A549 (cell line): Measurements from ENCODE around the gene FHAD1. TPM values are rescaled to one million over a fixed set of nuclear protein-coding genes. Genes with fewer than 3 reads are reported as not detected.
A peak's percentile ranks its signal among the peaks of the same experiment; 100 is the strongest.

Source experiments
- ATAC-seq, 2 experiments: fragments of 200-7000 bp in 1 of 2; fragments of >200 bp in 1 of 2; cut with Nextera tagmentation in 1 of 2; cut with Tn5 transposase in 1 of 2; 3 replicates each; pipeline versions ENCODE4 v1.8.0 to v1.9.1; 2018 to 2020; ENCODE audit warnings: mild to moderate bottlenecking in 1 of 2, moderate library complexity in 1 of 2
- CTCF ChIA-PET: fragments of 300-600 bp; sonication (Branson Sonifier 250); formaldehyde crosslinking; extraction: SDS; loops from one replicate; lab custom pipeline; 2021; ENCODE audit warnings: antibody characterized with exemption, inconsistent platforms; lab: Yijun Ruan, JAX
- POLR2A ChIA-PET: fragments of 350-600 bp; formaldehyde crosslinking; extraction: SDS; loops from one replicate; lab custom pipeline; 2021; ENCODE audit warnings: antibody characterized with exemption, inconsistent platforms; lab: Yijun Ruan, JAX
- DNase-seq, 2 experiments: peaks; one replicate each; pipeline versions ENCODE4 v3.0.0 to v3.0.0-alpha.2; 2011 to 2016; ENCODE audit warnings: low read depth in 1 of 2, low spot score in 1 of 2
- FAIRE-seq: peaks from 2 replicates; lab custom pipeline; 2011; peaks lifted over from hg19 to GRCh38; lab: Jason Lieb, UNC
- H3K27ac ChIP-seq, 2 experiments: fragments of >200 bp; sonication (Bioruptor Twin); formaldehyde crosslinking; 3 replicates each; pipeline ENCODE4 v1.5.1; 2016 to 2017
- H3K4me1 ChIP-seq: fragments of >200 bp; sonication (Bioruptor Twin); formaldehyde crosslinking; 3 replicates; pipeline ENCODE4 v1.6.1; 2016
- H3K4me2 ChIP-seq: fragments of >200 bp; sonication (Bioruptor Twin); formaldehyde crosslinking; 3 replicates; pipeline ENCODE4 v1.6.1; 2016
- H3K4me3 ChIP-seq: fragments of >200 bp; sonication (Bioruptor Twin); formaldehyde crosslinking; 3 replicates; pipeline ENCODE4 v1.5.1; 2016
- H3K9me3 ChIP-seq: fragments of >200 bp; sonication (Bioruptor Twin); formaldehyde crosslinking; 3 replicates; pipeline ENCODE4 v1.6.1; 2016
- CBX2 ChIP-seq: fragments of 200-600 bp; sonication (generic); IDR thresholded peaks from 2 replicates; pipeline ENCODE4 v1.6.1; 2016; ENCODE audit warnings: low read depth, mild to moderate bottlenecking, borderline replicate concordance
- CEBPB ChIP-seq, 2 experiments: fragments of >200 bp in 1 of 2; sonication (Bioruptor Twin) in 1 of 2; formaldehyde crosslinking in 1 of 2; IDR thresholded peaks; 2 replicates each; pipeline ENCODE4 v1.6.1; 2012 to 2016
- CHD4 ChIP-seq: fragments of 200-600 bp; sonication (generic); IDR thresholded peaks from 2 replicates; pipeline ENCODE4 v1.6.1; 2016; ENCODE audit warnings: antibody characterized with exemption, mild to moderate bottlenecking, borderline replicate concordance
- EHF ChIP-seq: fragments of 250-450 bp; sonication (Bioruptor Pico); IDR thresholded peaks from 2 replicates; pipeline ENCODE4 v1.5.0; 2020; ENCODE audit warnings: mild to moderate bottlenecking
- EHMT2 ChIP-seq: fragments of 200-600 bp; sonication (generic); IDR thresholded peaks from 2 replicates; pipeline ENCODE4 v1.6.1; 2016; ENCODE audit warnings: antibody characterized with exemption, low read depth, mild to moderate bottlenecking, moderate library complexity
- FOSB ChIP-seq: fragments of 250-450 bp; sonication (Bioruptor Pico); IDR thresholded peaks from 2 replicates; pipeline ENCODE4 v1.5.0; 2020; ENCODE audit warnings: mild to moderate bottlenecking, moderate library complexity
- HDAC2 ChIP-seq: fragments of 200-600 bp; sonication (generic); IDR thresholded peaks from 2 replicates; pipeline ENCODE4 v1.6.1; 2016
- HES2 ChIP-seq: fragments of >200 bp; sonication (Bioruptor Twin); formaldehyde crosslinking; IDR thresholded peaks from 2 replicates; pipeline ENCODE4 v1.6.1; 2016
- HOXA7 ChIP-seq: fragments of 250-450 bp; sonication (Bioruptor Pico); IDR thresholded peaks from 2 replicates; pipeline ENCODE4 v1.5.0; 2020; ENCODE audit warnings: mild to moderate bottlenecking, moderate library complexity
- HOXB5 ChIP-seq: fragments of 250-450 bp; sonication (Bioruptor Pico); IDR thresholded peaks from 2 replicates; pipeline ENCODE4 v1.5.0; 2020; ENCODE audit warnings: mild to moderate bottlenecking, moderate library complexity
- KDM1A ChIP-seq: fragments of 200-600 bp; sonication (generic); IDR thresholded peaks from 2 replicates; pipeline ENCODE4 v1.6.1; 2016; ENCODE audit warnings: low read depth, mild to moderate bottlenecking
- MAX ChIP-seq: IDR thresholded peaks from 2 replicates; pipeline ENCODE4 v1.6.1; 2012
- MAZ ChIP-seq: fragments of 150-350 bp; IDR thresholded peaks from 2 replicates; pipeline ENCODE4 v1.6.1; 2014; ENCODE audit warnings: antibody characterized with exemption, low read depth, low read length, borderline replicate concordance
- RARB ChIP-seq: fragments of 250-450 bp; sonication (Bioruptor Pico); IDR thresholded peaks from 2 replicates; pipeline ENCODE4 v1.8.0; 2021; ENCODE audit warnings: mild to moderate bottlenecking, moderate library complexity
- REST ChIP-seq: fragments of 200-600 bp; sonication (generic); IDR thresholded peaks from 2 replicates; pipeline ENCODE4 v1.6.1; 2016; ENCODE audit warnings: antibody characterized with exemption, mild to moderate bottlenecking, moderate library complexity
- RFX5 ChIP-seq: fragments of 450-650 bp; IDR thresholded peaks from 2 replicates; pipeline ENCODE4 v1.7.1; 2014; ENCODE audit warnings: antibody characterized with exemption, mild to moderate bottlenecking, moderate library complexity
- SREBF2 ChIP-seq: fragments of 450-650 bp; IDR thresholded peaks from 2 replicates; pipeline ENCODE4 v1.6.1; 2014; ENCODE audit warnings: mild to moderate bottlenecking, moderate library complexity
- USF2 ChIP-seq: fragments of 450-650 bp; IDR thresholded peaks from 2 replicates; pipeline ENCODE4 v1.6.1; 2014; ENCODE audit warnings: antibody characterized with exemption
- ZC3H11A ChIP-seq: fragments of 450-650 bp; IDR thresholded peaks from 2 replicates; pipeline ENCODE4 v1.6.1; 2014; ENCODE audit warnings: antibody characterized with exemption, mild to moderate bottlenecking
- ZFP36 ChIP-seq: fragments of 450-650 bp; IDR thresholded peaks from 2 replicates; pipeline ENCODE4 v1.6.1; 2014; ENCODE audit warnings: borderline replicate concordance; ENCODE audit not compliant: partially characterized antibody
- ZNF302 ChIP-seq: fragments of 250-450 bp; sonication (Bioruptor Pico); IDR thresholded peaks from 2 replicates; pipeline ENCODE4 v1.9.0; 2021; ENCODE audit warnings: inconsistent platforms, mild to moderate bottlenecking, moderate library complexity
- WGBS: methylation state at CpG from one replicate; pipeline ENCODE4 v1.1.6; 2017; ENCODE audit errors: missing lambda C conversion rate; 5-methylcytosine and 5-hydroxymethylcytosine counted together
- polyA plus RNA-seq, 4 experiments: library from polyadenylated mRNA; depleted of rRNA in 3 of 4; stranded (reverse); fragments of >200 nt; fragmentation: RNase III in 1 of 4; extraction: RNeasy Plus Mini Kit Qiagen cat#74134 plus additional on column Dnase treatment in 1 of 4; gene quantifications; 2 replicates in 3 of 4; 3 replicates in 1 of 4; pipeline ENCODE4 v1.2.3, GENCODE V29; 2011 to 2017
- TF ChIP-seq, protein P1 (sequence below): fragments of 150-350 bp; IDR thresholded peaks from 2 replicates; pipeline ENCODE4 v1.6.1; 2014; ENCODE audit warnings: low read depth, mild to moderate bottlenecking, low read length

The FHAD1 gene
- polyA plus RNA-seq, 2 of the 4 experiments (the other 2 are of a cell fraction) = 0.31 to 0.32 TPM

DNA sequence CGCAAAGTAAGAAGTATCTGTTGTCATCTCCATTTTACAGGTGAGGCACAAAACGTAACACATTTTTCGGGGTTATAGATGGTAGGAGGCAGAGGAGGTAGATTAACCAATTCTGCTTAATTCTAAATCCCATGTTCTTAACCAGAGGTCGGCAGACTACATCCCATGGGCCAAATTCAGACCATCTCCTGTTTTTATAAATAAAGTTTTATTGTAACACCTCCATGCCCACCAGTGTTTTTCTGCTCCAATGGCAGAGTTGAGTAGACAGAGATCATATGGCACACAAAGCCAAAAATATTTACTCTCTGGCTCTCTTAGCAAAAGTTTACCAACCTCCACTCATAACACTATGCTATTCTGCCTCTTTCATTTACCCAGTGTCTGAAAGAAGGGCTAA is 30.9 kb downstream of the FHAD1 start:
- ATAC-seq (no peak), DNase-seq (no peak), FAIRE-seq (no peak)
- H3K27ac ChIP-seq = no peak overlapping the region
- ChIA-PET CTCF (interaction anchor here (1.2 to 9.6 kb wide), 2 partner anchors 26 to 125 kb away, joined by 4 to 133 read pairs; partner anchors contain the start of gene TMEM51), POLR2A (no interaction called here)
- peaks cover 14% of the 10 kb centered on the region for H3K4me1 ChIP-seq
- H3K9me3 ChIP-seq = no peaks in the 10 kb centered on the region
- no peak overlapping the region for H3K4me2 ChIP-seq
- TF ChIP-seq HDAC2 (no peak), HES2 (no peak), ZNF302 (CRISPR knock-in tag) (no peak), EHF (CRISPR knock-in tag) (no peak)
- no peak overlapping the region for H3K4me3 ChIP-seq
- WGBS = 86% methylated on average over 4 of the region's 4 CpGs

DNA sequence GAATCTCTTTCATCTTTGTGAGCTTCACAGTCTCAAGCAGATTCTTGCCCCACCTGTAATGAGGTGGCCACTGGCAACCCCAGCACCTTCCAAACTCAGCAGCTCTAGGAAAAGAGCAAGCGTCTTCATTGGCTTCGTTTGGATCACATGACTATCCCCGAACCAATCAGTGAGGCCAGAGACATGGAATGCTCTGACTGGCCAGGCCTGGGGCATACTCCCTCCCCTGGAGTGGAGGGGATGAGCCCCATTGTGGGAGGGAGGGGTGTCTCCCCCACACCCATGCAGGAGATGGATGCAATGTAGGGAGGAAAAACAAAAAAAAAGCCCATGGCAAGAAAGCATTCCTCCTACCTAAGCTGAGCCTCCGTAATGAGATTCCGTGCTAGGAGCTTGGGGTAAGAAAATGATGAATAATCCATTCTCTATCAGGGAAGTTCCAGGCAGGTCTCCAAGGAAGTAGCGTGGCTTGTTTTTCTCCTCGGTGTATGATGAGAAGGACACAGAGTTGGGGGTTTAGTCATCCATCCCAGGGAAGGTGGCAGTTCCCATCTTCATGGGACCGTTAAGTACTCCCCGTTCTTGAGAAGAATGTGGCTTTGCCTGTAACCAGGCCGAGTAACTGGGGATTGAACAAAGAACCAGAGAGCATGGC is 32.7 kb downstream of the FHAD1 start:
- ATAC-seq = 0 out of 6 replicates have a peak, but pooled peaks of 1 of the 2 experiments have one; percentile 14
- Histone ChIP-seq H3K4me2 (no peak overlapping the region), H3K9me3 (no peaks in the 10 kb centered on the region), H3K27ac (peak overlapping the region; percentile 21 to 55; a peak in 3 of 6 replicates), H3K4me1 (peaks cover 30% of the 10 kb centered on the region), H3K4me3 (no peak overlapping the region)
- TF ChIP-seq ZC3H11A (no peak), USF2 (peak; percentile 29; the same call in 1 of the 2 replicates), ZFP36 (no peak)
- FAIRE-seq = no peak
- ChIA-PET POLR2A (no interaction called here), CTCF (interaction anchor here (0.8 to 6.5 kb wide), 6 partner anchors 7 to 1614 kb away, joined by 3 to 47 read pairs (median 4); no protein-coding TSS in a partner anchor)
- DNase-seq = peak in 1 of 2 experiments; percentile 28
- 88% methylated on average over 10 of the region's 10 CpGs for WGBS

DNA sequence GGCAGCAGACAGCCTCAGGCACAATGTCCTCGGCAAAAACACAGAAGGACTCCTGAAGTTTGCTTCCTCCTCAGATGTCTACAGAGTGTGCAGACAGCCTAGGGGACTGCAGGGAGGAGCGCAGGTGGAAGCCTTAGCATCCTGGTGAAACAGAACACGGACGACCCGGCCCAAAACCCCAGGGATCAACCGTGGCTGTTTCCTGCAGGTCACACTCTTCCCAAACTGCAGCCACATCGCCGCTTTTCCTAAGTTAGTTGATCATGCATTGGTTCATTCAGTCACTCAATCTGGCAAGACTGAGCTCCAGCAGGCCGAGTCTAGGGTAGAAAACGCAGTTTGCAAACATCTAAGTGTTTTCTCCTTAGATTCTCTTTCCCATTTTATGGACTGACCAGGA is 33.4 kb downstream of the FHAD1 start:
- WGBS = 83% methylated on average over 10 of the region's 10 CpGs

GRCh38 chr1:15282038-15282437 is 35.0 kb downstream of the FHAD1 start:
- peak overlapping the region; percentile 31 to 69; a peak in 3 of 6 replicates for H3K27ac ChIP-seq
- no peaks in the 10 kb centered on the region for H3K9me3 ChIP-seq
- DNase-seq (no peak), ATAC-seq (no peak), FAIRE-seq (no peak)
- H3K4me2 ChIP-seq = 0 out of 3 replicates have a peak overlapping the region, but pooled peaks have one; percentile 60
- ChIA-PET POLR2A (no interaction called here), CTCF (interaction anchor here (0.6 to 6.5 kb wide), 4 partner anchors 9 to 153 kb away, joined by 3 to 47 read pairs (median 3); no protein-coding TSS in a partner anchor)
- 79% methylated on average over 2 of the region's 2 CpGs for WGBS
- H3K4me1 ChIP-seq = peaks cover 37% of the 10 kb centered on the region
- H3K4me3 ChIP-seq = no peak overlapping the region
- TF ChIP-seq CBX2 = no peak
- TF ChIP-seq SREBF2 = no peak
- no peak for TF ChIP-seq CHD4
- TF ChIP-seq EHMT2 = no peak
- no peak for TF ChIP-seq ZC3H11A
- no peak for TF ChIP-seq HOXA7 (CRISPR knock-in tag)
- TF ChIP-seq ZNF302 (CRISPR knock-in tag) = no peak
- TF ChIP-seq HES2 = no peak
- TF ChIP-seq ZFP36 = no peak
- TF ChIP-seq CEBPB (IDR thresholded peaks at IDR 0.05) = no peak
- no peak for TF ChIP-seq REST
- TF ChIP-seq RFX5 = no peak
- no peak for TF ChIP-seq MAX
- no peak for TF ChIP-seq RARB (CRISPR knock-in tag)
- TF ChIP-seq KDM1A = no peak
- TF ChIP-seq MAZ = no peak
- TF ChIP-seq, protein P1, sequence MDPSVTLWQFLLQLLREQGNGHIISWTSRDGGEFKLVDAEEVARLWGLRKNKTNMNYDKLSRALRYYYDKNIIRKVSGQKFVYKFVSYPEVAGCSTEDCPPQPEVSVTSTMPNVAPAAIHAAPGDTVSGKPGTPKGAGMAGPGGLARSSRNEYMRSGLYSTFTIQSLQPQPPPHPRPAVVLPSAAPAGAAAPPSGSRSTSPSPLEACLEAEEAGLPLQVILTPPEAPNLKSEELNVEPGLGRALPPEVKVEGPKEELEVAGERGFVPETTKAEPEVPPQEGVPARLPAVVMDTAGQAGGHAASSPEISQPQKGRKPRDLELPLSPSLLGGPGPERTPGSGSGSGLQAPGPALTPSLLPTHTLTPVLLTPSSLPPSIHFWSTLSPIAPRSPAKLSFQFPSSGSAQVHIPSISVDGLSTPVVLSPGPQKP = no peak
- no peak for TF ChIP-seq FOSB (CRISPR knock-in tag)
- no peak for TF ChIP-seq HOXB5

More for the DNA sequence above, 33.4 kb downstream of the FHAD1 start:
- ChIA-PET CTCF (interaction anchor here (0.6 to 6.5 kb wide), 4 partner anchors 8 to 155 kb away, joined by 3 to 47 read pairs (median 5); no protein-coding TSS in a partner anchor), POLR2A (no interaction called here)
- Histone ChIP-seq H3K9me3 (no peaks in the 10 kb centered on the region), H3K4me3 (no peak overlapping the region), H3K27ac (peak overlapping the region in 1 of 2 experiments; percentile 55; a peak in 3 of 6 replicates), H3K4me2 (no peak overlapping the region), H3K4me1 (peaks cover 34% of the 10 kb centered on the region)
- TF ChIP-seq HOXA7 (CRISPR knock-in tag) = no peak
- FAIRE-seq (no peak), DNase-seq (no peak), ATAC-seq (no peak)
